Measurements from ENCODE around the gene SLC26A1.

SLC26A1 gene

DNA sequence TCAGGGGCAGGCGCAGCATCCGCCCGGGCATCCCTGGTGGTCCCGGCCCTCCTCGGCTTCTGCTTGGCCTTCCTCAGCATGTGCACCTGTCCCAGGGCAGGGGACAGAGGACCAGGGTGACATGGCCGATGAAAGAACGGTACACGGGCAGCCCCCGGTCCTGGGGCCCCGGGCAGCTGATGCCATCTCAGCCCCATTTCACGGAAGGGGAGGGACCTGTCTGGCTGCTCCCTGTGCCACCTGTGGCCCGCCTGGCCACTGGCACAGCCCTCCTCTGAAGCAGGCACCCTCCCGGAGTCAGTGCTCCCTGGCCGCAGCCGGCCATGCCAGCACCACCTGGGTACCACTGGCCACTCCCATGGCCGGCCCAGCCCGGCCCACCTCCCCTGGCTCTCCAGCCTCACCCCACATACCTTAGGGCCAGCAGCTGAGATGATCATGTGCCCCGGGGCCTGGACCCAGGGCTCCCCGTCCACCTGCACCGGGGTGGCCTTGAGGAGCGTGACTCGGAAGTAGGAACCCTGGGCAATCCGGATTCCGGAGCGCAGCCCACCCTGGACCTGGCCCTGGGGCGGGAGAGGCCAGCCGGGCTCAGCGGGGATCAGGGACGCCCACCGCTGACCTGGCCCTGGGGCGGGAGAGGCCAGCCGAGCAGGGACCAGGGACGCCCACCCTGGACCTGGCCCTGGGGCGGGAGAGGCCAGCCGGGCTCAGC is 32.4 kb downstream of the SLC26A1 start:
- TF ChIP-seq, protein P1, sequence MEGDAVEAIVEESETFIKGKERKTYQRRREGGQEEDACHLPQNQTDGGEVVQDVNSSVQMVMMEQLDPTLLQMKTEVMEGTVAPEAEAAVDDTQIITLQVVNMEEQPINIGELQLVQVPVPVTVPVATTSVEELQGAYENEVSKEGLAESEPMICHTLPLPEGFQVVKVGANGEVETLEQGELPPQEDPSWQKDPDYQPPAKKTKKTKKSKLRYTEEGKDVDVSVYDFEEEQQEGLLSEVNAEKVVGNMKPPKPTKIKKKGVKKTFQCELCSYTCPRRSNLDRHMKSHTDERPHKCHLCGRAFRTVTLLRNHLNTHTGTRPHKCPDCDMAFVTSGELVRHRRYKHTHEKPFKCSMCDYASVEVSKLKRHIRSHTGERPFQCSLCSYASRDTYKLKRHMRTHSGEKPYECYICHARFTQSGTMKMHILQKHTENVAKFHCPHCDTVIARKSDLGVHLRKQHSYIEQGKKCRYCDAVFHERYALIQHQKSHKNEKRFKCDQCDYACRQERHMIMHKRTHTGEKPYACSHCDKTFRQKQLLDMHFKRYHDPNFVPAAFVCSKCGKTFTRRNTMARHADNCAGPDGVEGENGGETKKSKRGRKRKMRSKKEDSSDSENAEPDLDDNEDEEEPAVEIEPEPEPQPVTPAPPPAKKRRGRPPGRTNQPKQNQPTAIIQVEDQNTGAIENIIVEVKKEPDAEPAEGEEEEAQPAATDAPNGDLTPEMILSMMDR (conservative IDR thresholded peaks at IDR 0.05; ENCODE audit: low read depth, low read length): no peak
- no peak overlapping the region for H3K4me3 ChIP-seq (ENCODE audit: low read length)
- DNase-seq (ENCODE audit: low read depth): no peak

DNA sequence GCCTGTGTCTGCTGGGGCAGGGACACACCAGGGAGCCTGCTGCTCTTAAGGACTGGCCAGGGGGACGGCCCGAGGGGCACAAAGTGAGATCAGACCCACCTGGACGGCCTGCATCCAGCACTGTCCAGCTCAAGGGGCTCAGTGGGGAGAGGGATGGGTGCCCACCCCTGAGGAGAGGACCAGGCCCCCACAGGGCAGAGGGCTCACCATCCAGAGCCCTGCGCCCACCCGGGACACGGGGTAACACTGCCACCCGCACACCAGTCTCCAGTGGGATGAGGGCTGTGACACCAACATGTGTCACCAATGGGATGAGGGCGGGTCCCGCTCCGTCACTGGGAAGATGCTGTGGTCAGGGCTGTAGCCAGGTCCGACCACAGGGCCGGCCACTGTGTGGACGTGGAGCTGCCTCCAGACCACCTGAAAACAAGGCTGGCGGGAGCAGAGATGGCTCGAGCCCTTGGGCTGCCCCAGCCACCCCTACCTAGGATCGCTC is 33.0 kb downstream of the SLC26A1 start:
- TF ChIP-seq, protein P1 (conservative IDR thresholded peaks at IDR 0.05; ENCODE audit: low read depth, low read length): no peak
- DNase-seq (ENCODE audit: low read depth): no peak
- no peak overlapping the region for H3K4me3 ChIP-seq (ENCODE audit: low read length)

DNA sequence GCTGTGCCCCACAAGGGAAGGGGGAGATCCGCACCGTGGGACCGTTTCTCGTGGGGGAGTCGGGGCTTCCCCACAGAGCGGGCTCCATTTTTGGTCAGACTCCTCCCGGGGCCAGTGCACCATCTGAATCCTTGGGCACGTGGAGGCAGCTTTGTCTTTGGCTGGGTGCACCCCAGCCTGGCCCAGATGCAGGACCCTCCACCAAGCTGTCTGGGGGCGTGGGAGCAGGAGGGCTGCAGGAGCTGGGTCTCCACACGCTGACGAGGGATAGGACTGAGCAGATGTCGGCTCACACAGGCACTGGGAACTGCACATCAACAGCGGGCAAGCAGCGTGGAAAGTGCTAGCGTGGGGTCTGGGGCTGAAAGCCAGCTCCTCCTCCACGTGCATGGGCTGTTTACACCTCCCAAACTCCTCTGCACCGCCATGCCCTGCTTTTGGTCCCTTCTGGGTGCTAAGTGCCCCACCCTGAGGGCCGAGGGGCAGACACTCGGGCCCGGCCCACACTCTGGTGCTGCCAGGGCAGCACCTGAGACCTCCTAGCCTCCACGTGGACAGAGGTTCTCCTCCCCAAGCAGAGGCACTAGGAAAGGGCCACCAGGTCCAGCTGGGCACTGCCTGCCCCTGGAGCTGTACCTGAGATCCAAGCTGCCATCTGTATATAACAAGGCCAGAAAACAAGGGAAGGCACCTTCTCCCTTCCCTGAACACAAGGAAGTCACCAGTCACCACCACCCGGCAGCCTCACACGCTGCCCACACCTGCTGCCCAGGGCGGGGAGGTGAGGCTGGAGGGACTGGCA is 33.7 kb downstream of the SLC26A1 start:
- TF ChIP-seq, protein P1 (conservative IDR thresholded peaks at IDR 0.05; ENCODE audit: low read depth, low read length): no peak
- H3K4me3 ChIP-seq (ENCODE audit: low read length): no peak overlapping the region
- DNase-seq (ENCODE audit: low read depth): no peak

GRCh38 chr4:958696-959337 is 34.4 kb downstream of the SLC26A1 start:
- TF ChIP-seq, protein P1 (conservative IDR thresholded peaks at IDR 0.05; ENCODE audit: low read depth, low read length): no peak
- no peak for DNase-seq (ENCODE audit: low read depth)

GRCh38 chr4:958314-958665 is 34.9 kb downstream of the SLC26A1 start:
- no peak for DNase-seq (ENCODE audit: low read depth)
- TF ChIP-seq, protein P1 (conservative IDR thresholded peaks at IDR 0.05; ENCODE audit: low read depth, low read length): no peak
- no peak overlapping the region for H3K4me3 ChIP-seq (ENCODE audit: low read length)

More at GRCh38 chr4:958696-959337, 34.4 kb downstream of the SLC26A1 start:
- H3K4me3 ChIP-seq (ENCODE audit: low read length): no peak overlapping the region

DNA sequence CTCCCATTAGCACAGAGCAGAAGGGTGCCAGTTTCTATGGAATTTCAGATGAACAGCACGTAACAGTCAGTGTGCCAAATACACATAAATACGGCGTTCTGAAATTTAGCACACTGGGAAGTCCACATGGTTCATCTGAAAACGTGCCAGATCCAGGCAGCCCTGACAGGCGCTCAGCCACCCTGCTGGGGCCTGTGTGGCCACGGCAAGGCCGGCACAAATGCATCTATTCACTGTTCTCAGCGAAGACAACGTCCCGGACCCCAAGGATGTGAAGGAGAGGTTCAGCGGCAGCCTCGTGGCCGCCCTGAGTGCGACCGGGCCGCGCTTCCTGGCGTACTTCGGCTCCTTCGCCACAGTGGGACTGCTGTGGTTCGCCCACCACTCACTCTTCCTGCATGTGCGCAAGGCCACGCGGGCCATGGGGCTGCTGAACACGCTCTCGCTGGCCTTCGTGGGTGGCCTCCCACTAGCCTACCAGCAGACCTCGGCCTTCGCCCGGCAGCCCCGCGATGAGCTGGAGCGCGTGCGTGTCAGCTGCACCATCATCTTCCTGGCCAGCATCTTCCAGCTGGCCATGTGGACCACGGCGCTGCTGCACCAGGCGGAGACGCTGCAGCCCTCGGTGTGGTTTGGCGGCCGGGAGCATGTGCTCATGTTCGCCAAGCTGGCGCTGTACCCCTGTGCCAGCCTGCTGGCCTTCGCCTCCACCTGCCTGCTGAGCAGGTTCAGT is 35.5 kb downstream of the SLC26A1 start:
- DNase-seq (ENCODE audit: low read depth): no peak
- H3K4me3 ChIP-seq (ENCODE audit: low read length): no peak overlapping the region
- TF ChIP-seq, protein P1 (conservative IDR thresholded peaks at IDR 0.05; ENCODE audit: low read depth, low read length): no peak
